GM23338 (cell line): ENCODE results near the gene NEK7. TPM values are rescaled to one million over a fixed set of nuclear protein-coding genes. Genes with fewer than 3 reads are reported as not detected.

Experiments used
- ATAC-seq: fragments of 200-7000 bp; cut with Tn5 transposase; 3 replicates; pipeline ENCODE4 v1.9.1; 2020
- DNase-seq: peaks from one replicate; pipeline ENCODE4 v3.0.0-alpha.2; 2015; ENCODE audit warnings: low spot score
- H2AFZ ChIP-seq: fragments of 200-600 bp; sonication (generic); 2 replicates; pipeline ENCODE4 v1.8.0; 2016; ENCODE audit warnings: antibody characterized with exemption, mild to moderate bottlenecking, moderate library complexity
- H3F3A ChIP-seq: fragments of 200-600 bp; sonication (generic); replicated peaks from 2 replicates; pipeline ENCODE4 v1.8.0; 2017; ENCODE audit warnings: antibody characterized with exemption, mixed run types, low read depth
- H3K27ac ChIP-seq: fragments of 200-600 bp; sonication (generic); 2 replicates; pipeline ENCODE4 v1.6.1; 2016; ENCODE audit warnings: low read depth
- H3K27me3 ChIP-seq: fragments of 200-600 bp; sonication (generic); 2 replicates; pipeline ENCODE4 v1.8.0; 2016; ENCODE audit warnings: mild to moderate bottlenecking, mixed run types, moderate library complexity; ENCODE audit not compliant: insufficient read depth
- H3K36me3 ChIP-seq: fragments of 200-600 bp; sonication (generic); 2 replicates; pipeline ENCODE4 v1.8.0; 2016; ENCODE audit warnings: mild to moderate bottlenecking; ENCODE audit not compliant: insufficient read depth
- H3K4me1 ChIP-seq: fragments of 200-600 bp; sonication (generic); 2 replicates; pipeline ENCODE4 v1.8.0; 2016; ENCODE audit warnings: mild to moderate bottlenecking, moderate library complexity; ENCODE audit not compliant: insufficient read depth
- H3K4me2 ChIP-seq: fragments of 200-600 bp; sonication (generic); 2 replicates; pipeline ENCODE4 v1.7.1; 2017; ENCODE audit warnings: mixed run types
- H3K4me3 ChIP-seq: fragments of 200-600 bp; sonication (generic); 2 replicates; pipeline ENCODE4 v1.6.1; 2016; ENCODE audit warnings: mixed run types
- H3K79me2 ChIP-seq: fragments of 200-600 bp; sonication (generic); replicated peaks from 2 replicates; pipeline ENCODE4 v1.8.0; 2017; ENCODE audit warnings: mild to moderate bottlenecking; ENCODE audit not compliant: insufficient read depth
- H3K9me2 ChIP-seq: fragments of 200-600 bp; sonication (generic); 2 replicates; pipeline ENCODE4 v1.8.0; 2017; ENCODE audit not compliant: insufficient read depth
- H4K20me1 ChIP-seq: fragments of 200-600 bp; sonication (generic); replicated peaks from 2 replicates; pipeline ENCODE4 v1.8.0; 2017; ENCODE audit warnings: mild to moderate bottlenecking; ENCODE audit not compliant: insufficient read depth
- H3K27ac Mint-ChIP-seq: 2 replicates; pipeline ENCODE4 v1.8.0; 2020; ENCODE audit warnings: inconsistent platforms, mild to moderate bottlenecking, moderate library complexity, mixed read lengths
- H3K27me3 Mint-ChIP-seq: 3 replicates; pipeline ENCODE4 v1.8.0; 2022; ENCODE audit warnings: low read depth, mild to moderate bottlenecking, moderate library complexity, mixed read lengths, inconsistent platforms; ENCODE audit not compliant: insufficient read depth, poor library complexity
- H3K36me3 Mint-ChIP-seq: 3 replicates; pipeline ENCODE4 v1.8.0; 2021; ENCODE audit warnings: low read depth, mild to moderate bottlenecking, inconsistent platforms, moderate library complexity, mixed read lengths
- H3K4me1 Mint-ChIP-seq: 3 replicates; pipeline ENCODE4 v1.8.0; 2020; ENCODE audit warnings: mild to moderate bottlenecking, inconsistent platforms, mixed read lengths
- H3K4me3 Mint-ChIP-seq: 3 replicates; pipeline ENCODE4 v1.8.0; 2021; ENCODE audit warnings: moderate library complexity, mild to moderate bottlenecking, inconsistent platforms, mixed read lengths
- H3K9me3 Mint-ChIP-seq: 3 replicates; pipeline ENCODE4 v1.8.0; 2020; ENCODE audit warnings: moderate library complexity, mild to moderate bottlenecking, inconsistent platforms, mixed read lengths
- CREB1 ChIP-seq: fragments of 250-450 bp; sonication (Bioruptor Pico); IDR thresholded peaks from 2 replicates; pipeline ENCODE4 v1.5.0; 2020; ENCODE audit warnings: low read depth, mild to moderate bottlenecking, moderate library complexity
- CTCF ChIP-seq, 2 experiments: fragments of 200-600 bp in 1 of 2; sonication (generic) in 1 of 2; conservative IDR thresholded peaks; 2 replicates each; pipeline versions ENCODE4 v1.5.1 to v1.6.1; 2016 to 2017; ENCODE audit warnings: antibody characterized with exemption in 2 of 2, low read depth in 2 of 2, mild to moderate bottlenecking in 2 of 2, moderate library complexity in 1 of 2
- ETS1 ChIP-seq: IDR thresholded peaks from 2 replicates; pipeline ENCODE4 v1.6.1; 2016; ENCODE audit warnings: antibody characterized with exemption
- EZH2 ChIP-seq: fragments of 200-600 bp; sonication (generic); IDR thresholded peaks from one replicate; pipeline ENCODE4 v1.8.0; 2017; ENCODE audit warnings: antibody characterized with exemption, mild to moderate bottlenecking, low read depth; ENCODE audit not compliant: unreplicated experiment
- EZH2phosphoT487 ChIP-seq: fragments of 200-600 bp; sonication (generic); IDR thresholded peaks from one replicate; pipeline ENCODE4 v1.8.1; 2018; ENCODE audit warnings: antibody characterized with exemption; ENCODE audit not compliant: unreplicated experiment
- JUNB ChIP-seq: IDR thresholded peaks from one replicate; pipeline ENCODE4 v1.6.1; 2016; ENCODE audit warnings: antibody characterized with exemption; ENCODE audit not compliant: unreplicated experiment
- NANOG ChIP-seq: IDR thresholded peaks from 2 replicates; pipeline ENCODE4 v1.6.1; 2016; ENCODE audit warnings: antibody characterized with exemption, borderline replicate concordance
- POLR2AphosphoS5 ChIP-seq: IDR thresholded peaks from 2 replicates; pipeline ENCODE4 v1.6.1; 2016; ENCODE audit warnings: antibody characterized with exemption, low read depth
- STAT1 ChIP-seq: IDR thresholded peaks from one replicate; pipeline ENCODE4 v1.6.1; 2016; ENCODE audit warnings: antibody characterized with exemption; ENCODE audit not compliant: unreplicated experiment
- ZNF114 ChIP-seq: fragments of 250-450 bp; sonication (Bioruptor Pico); IDR thresholded peaks from 2 replicates; pipeline ENCODE4 v1.5.0; 2020; ENCODE audit warnings: mild to moderate bottlenecking, moderate library complexity
- ZNF331 ChIP-seq: fragments of 250-450 bp; sonication (Bioruptor Pico); IDR thresholded peaks from 2 replicates; pipeline ENCODE4 v1.5.0; 2020; ENCODE audit warnings: low read depth, mild to moderate bottlenecking, moderate library complexity
- ZNF462 ChIP-seq: fragments of 250-450 bp; sonication (Bioruptor Pico); IDR thresholded peaks from 2 replicates; pipeline ENCODE4 v1.5.0; 2020; ENCODE audit warnings: mild to moderate bottlenecking, moderate library complexity
- polyA plus RNA-seq: library from polyadenylated mRNA; unstranded; fragments of >200 nt; fragmentation: Nextera tagmentation; extraction: Ambion mirVana; gene quantifications from 2 replicates; pipeline ENCODE4 v1.2.1, GENCODE V29; 2016
- total RNA-seq: library from RNA; depleted of rRNA; stranded (reverse); fragments of >200 nt; shearing (Covaris generic); gene quantifications from 2 replicates; pipeline ENCODE4 v1.2.3, GENCODE V29; 2014

The NEK7 gene
- total and polyA plus RNA-seq, 2 experiments from 2014 or later: 4.8 to 15.3 TPM

DNA sequence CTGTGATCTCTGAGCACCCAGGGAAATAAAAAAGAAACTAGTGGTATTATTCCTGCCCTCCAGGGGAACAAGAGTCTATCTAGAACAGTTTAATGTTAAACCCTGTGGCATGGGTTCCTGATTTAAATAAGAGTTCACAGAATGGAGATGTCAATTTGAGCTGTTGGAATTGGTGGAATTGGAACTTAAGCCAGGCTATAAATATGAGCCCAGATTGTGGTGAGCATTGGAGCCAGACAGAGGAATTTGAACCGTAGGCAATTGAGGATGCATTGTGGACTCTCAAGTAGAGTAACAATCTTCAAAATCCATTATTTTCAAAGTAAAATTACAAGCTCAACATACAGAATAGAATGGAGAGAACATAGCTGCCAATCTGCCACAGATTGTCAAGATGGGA is 98.2 kb downstream of the NEK7 start:
- Histone ChIP-seq H4K20me1 (no peaks in the 10 kb centered on the region), H3K9me2 (no peaks in the 10 kb centered on the region), H3K4me2 (peak overlapping the region; percentile 55), H3K27ac (0 out of 2 replicates have a peak overlapping the region, but pooled peaks have one; percentile 27), H3K79me2 (peaks cover 13% of the 10 kb centered on the region), H3K27me3 (no peaks in the 10 kb centered on the region), H2AFZ (no peak overlapping the region), H3K36me3 (no peaks in the 10 kb centered on the region), H3K4me3 (no peak overlapping the region), H3K4me1 (peaks cover 30% of the 10 kb centered on the region), H3F3A (no peaks in the 10 kb centered on the region)
- Mint-ChIP-seq H3K9me3 (no peaks in the 10 kb centered on the region), H3K27me3 (peaks cover 2% of the 10 kb centered on the region), H3K4me1 (peaks cover 34% of the 10 kb centered on the region), H3K27ac (peak overlapping the region; percentile 73), H3K36me3 (no peaks in the 10 kb centered on the region), H3K4me3 (no peak overlapping the region)
- DNase-seq: no peak
- ATAC-seq: no peak
- no peak for TF ChIP-seq JUNB
- no peak for TF ChIP-seq EZH2
- no peak for TF ChIP-seq CREB1 (CRISPR knock-in tag)
- TF ChIP-seq ZNF462: no peak
- no peak for TF ChIP-seq EZH2phosphoT487
- no peak for TF ChIP-seq NANOG
- TF ChIP-seq ZNF331 (CRISPR knock-in tag): no peak
- no peak for TF ChIP-seq CTCF (conservative IDR thresholded peaks at IDR 0.05; ENCODE audit: low read depth in 2 of 2)
- TF ChIP-seq ETS1: no peak
- TF ChIP-seq ZNF114 (CRISPR knock-in tag): no peak
- no peak for TF ChIP-seq STAT1
- no peak for TF ChIP-seq POLR2AphosphoS5
